ENCODE results near the gene NAIF1.

DNA sequence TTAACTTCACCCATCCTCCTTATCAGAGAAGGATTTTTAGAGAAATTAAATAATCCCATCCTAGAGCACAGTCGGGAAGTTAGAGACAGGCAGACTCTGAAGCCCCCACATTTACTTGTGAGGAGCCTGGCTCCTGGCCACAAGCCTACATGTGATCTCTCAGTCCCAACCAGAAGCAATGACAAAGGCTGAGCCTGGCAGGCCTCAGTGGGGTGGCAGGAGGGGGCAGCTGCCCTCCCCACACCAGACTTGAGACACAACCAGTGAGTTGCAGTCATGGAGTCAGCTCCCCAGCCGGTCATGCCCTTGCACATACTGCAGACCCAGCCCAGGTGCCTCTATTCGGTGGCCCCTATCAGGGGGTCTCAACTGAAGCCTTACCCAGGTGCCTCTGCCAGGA is 11.0 kb downstream of the NAIF1 start:
- TF ChIP-seq POLR2A (IDR thresholded peaks at IDR 0.05): no peak
- TF ChIP-seq, protein P1, sequence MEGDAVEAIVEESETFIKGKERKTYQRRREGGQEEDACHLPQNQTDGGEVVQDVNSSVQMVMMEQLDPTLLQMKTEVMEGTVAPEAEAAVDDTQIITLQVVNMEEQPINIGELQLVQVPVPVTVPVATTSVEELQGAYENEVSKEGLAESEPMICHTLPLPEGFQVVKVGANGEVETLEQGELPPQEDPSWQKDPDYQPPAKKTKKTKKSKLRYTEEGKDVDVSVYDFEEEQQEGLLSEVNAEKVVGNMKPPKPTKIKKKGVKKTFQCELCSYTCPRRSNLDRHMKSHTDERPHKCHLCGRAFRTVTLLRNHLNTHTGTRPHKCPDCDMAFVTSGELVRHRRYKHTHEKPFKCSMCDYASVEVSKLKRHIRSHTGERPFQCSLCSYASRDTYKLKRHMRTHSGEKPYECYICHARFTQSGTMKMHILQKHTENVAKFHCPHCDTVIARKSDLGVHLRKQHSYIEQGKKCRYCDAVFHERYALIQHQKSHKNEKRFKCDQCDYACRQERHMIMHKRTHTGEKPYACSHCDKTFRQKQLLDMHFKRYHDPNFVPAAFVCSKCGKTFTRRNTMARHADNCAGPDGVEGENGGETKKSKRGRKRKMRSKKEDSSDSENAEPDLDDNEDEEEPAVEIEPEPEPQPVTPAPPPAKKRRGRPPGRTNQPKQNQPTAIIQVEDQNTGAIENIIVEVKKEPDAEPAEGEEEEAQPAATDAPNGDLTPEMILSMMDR (IDR thresholded peaks at IDR 0.05): no peak

All from lower leg skin (tissue), 3 donors.